ENCODE measurements around the gene FAF1. TPM values are rescaled to one million over a fixed set of nuclear protein-coding genes. Genes with fewer than 3 reads are reported as not detected.

The FAF1 gene
- polyA plus RNA-seq (2012; rRNA removed), result 8.7 and 9.7 TPM in 2 replicates
- 16.1 and 20.5 TPM in 2 replicates for polyA plus RNA-seq (2012; cell fraction: cytosol; rRNA removed)
- 5.2 and 8.0 TPM in 2 replicates for polyA plus RNA-seq (2012; cell fraction: nucleus; rRNA removed)

DNA sequence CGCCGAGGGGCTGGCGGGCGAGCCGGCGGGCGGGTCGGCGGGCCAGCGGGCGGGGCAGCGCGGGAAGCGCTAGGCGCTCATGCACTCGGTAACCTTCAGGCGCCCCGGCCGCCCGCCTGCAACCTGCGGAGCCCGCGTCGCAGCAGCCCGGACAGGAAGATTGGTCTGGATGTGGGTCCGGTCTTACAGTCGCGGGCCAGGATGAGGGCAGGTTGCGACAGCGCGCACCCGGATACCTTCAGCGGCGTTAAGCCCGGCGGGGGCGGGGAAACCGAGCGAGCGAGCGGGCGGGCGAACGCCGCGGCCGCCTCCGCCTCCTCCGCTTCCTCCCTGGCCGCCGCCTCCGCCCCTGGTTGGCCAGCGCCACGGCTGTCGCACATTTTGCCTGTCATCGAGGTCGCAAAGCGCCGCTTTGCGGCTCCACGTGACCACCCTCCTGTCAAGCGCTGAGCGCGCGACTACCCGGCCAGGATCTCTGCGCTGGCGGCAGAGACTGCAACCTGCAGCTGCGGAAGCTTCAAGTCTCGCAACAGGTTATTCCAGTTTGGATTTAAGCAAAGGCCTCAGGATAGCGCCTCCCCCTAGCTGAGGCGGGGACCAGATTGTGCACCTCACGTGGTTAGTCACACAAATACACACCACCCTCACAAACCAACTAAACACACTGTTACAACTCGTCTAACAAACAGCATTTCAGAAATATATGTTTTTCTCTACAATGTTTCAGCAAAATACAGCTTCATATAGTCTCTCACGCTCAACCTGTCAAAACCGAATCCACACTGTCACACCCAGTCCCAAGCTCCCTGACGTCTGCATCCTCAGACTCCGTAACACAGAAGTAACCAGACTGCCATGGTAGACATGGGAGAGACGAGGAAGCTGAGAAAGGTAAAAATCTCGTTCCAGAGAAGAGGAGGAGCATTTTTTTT, at the start of gene FAF1:
Gene FAF1, minus strand, starts transcription at position 355 of the 932 bp plus-strand sequence. CDS start 456 bp downstream, outside the sequence.
- Histone ChIP-seq H3K9me2 (no peaks in the 10 kb centered on the region), H3K27ac (ENCODE audit: low read depth in 2 of 2, low read length in 1 of 2) (peak within 1 kb of the TSS; percentile 65 to 88), H4K20me1 (ENCODE audit: insufficient read depth) (no peaks in the 10 kb centered on the region), H3K4me3 (ENCODE audit: low read depth in 2 of 2, low read length in 1 of 2) (peak within 1 kb of the TSS; percentile 56 to 89), H3K79me2 (ENCODE audit: insufficient read depth) (peaks cover 44% of the 10 kb centered on the region), H3F3A (replicated peaks; ENCODE audit: insufficient read depth) (peaks cover 5% of the 10 kb centered on the region), H3K4me1 (ENCODE audit: control insufficient read depth in 1 of 2, insufficient read depth in 2 of 2, low read depth in 1 of 2, low read length in 1 of 2) (peaks cover 0 to 2% of the 10 kb centered on the region in 2 experiments; a peak in 2 of 4 replicates), H3K9ac (peak within 1 kb of the TSS; percentile 69), H3K4me2 (peak within 1 kb of the TSS; percentile 98), H3K27me3 (ENCODE audit: insufficient read depth) (no peaks in the 10 kb centered on the region), H2AFZ (ENCODE audit: low read depth) (peak within 1 kb of the TSS; percentile 94), H3K9me3 (no peaks in the 10 kb centered on the region), H3K36me3 (replicated peaks in 1 of 2; ENCODE audit: control insufficient read depth in 1 of 2, insufficient read depth in 2 of 2, low read length in 1 of 2) (no peaks in the 10 kb centered on the region)
- 3% methylated on average over 16 of the region's 80 CpGs for WGBS (ENCODE audit: low lambda C conversion rate)
- ChIA-PET CTCF (interaction anchor here (0.9 to 3.3 kb wide), 7 partner anchors 9 to 336 kb away, joined by 3 to 13 read pairs (median 4); partner anchors contain the start of gene CDKN2C), POLR2A (interaction anchor here (0.6 to 1.1 kb wide), 2 partner anchors 9 to 241 kb away, joined by 3 to 4 read pairs; no protein-coding TSS in a partner anchor)
- DNase-seq, result peak; percentile 97
- TF ChIP-seq, protein P1, sequence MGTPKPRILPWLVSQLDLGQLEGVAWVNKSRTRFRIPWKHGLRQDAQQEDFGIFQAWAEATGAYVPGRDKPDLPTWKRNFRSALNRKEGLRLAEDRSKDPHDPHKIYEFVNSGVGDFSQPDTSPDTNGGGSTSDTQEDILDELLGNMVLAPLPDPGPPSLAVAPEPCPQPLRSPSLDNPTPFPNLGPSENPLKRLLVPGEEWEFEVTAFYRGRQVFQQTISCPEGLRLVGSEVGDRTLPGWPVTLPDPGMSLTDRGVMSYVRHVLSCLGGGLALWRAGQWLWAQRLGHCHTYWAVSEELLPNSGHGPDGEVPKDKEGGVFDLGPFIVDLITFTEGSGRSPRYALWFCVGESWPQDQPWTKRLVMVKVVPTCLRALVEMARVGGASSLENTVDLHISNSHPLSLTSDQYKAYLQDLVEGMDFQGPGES (IDR thresholded peaks at IDR 0.05; ENCODE audit: low read depth, low read length), result no peak
- TF ChIP-seq, protein P2, sequence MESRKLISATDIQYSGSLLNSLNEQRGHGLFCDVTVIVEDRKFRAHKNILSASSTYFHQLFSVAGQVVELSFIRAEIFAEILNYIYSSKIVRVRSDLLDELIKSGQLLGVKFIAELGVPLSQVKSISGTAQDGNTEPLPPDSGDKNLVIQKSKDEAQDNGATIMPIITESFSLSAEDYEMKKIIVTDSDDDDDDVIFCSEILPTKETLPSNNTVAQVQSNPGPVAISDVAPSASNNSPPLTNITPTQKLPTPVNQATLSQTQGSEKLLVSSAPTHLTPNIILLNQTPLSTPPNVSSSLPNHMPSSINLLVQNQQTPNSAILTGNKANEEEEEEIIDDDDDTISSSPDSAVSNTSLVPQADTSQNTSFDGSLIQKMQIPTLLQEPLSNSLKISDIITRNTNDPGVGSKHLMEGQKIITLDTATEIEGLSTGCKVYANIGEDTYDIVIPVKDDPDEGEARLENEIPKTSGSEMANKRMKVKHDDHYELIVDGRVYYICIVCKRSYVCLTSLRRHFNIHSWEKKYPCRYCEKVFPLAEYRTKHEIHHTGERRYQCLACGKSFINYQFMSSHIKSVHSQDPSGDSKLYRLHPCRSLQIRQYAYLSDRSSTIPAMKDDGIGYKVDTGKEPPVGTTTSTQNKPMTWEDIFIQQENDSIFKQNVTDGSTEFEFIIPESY (IDR thresholded peaks at IDR 0.05; ENCODE audit: borderline replicate concordance, low read depth), result peak; percentile 46; the same call in 1 of the 2 replicates
- TF ChIP-seq, protein P3, sequence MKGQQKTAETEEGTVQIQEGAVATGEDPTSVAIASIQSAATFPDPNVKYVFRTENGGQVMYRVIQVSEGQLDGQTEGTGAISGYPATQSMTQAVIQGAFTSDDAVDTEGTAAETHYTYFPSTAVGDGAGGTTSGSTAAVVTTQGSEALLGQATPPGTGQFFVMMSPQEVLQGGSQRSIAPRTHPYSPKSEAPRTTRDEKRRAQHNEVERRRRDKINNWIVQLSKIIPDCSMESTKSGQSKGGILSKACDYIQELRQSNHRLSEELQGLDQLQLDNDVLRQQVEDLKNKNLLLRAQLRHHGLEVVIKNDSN (IDR thresholded peaks at IDR 0.05; ENCODE audit: borderline replicate concordance, low read depth), result peak; percentile 99
- peak; percentile 77 for TF ChIP-seq CHD2 (IDR thresholded peaks at IDR 0.05; ENCODE audit: low read length, partially characterized antibody)
- no peak for TF ChIP-seq MEF2A (IDR thresholded peaks at IDR 0.05; ENCODE audit: borderline replicate concordance, low read depth)
- no peak for TF ChIP-seq RFX5 (IDR thresholded peaks at IDR 0.05; ENCODE audit: low read length)
- no peak for TF ChIP-seq RAD21 (IDR thresholded peaks at IDR 0.05; ENCODE audit: low read length)
- TF ChIP-seq TCF12 (IDR thresholded peaks at IDR 0.05), result peak; percentile 25; the same call in 1 of the 2 replicates
- no peak for TF ChIP-seq YY1 (IDR thresholded peaks at IDR 0.05; ENCODE audit: low read depth)
- TF ChIP-seq, protein P4, sequence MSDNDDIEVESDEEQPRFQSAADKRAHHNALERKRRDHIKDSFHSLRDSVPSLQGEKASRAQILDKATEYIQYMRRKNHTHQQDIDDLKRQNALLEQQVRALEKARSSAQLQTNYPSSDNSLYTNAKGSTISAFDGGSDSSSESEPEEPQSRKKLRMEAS (IDR thresholded peaks at IDR 0.05; ENCODE audit: low read depth), result peak; percentile 98
- no peak for TF ChIP-seq EZH2phosphoT487 (IDR thresholded peaks at IDR 0.05; ENCODE audit: borderline replicate concordance, low read depth)
- TF ChIP-seq MXI1 (IDR thresholded peaks at IDR 0.05; ENCODE audit: low read depth, low read length), result peak; percentile 100
- TF ChIP-seq, protein P5, sequence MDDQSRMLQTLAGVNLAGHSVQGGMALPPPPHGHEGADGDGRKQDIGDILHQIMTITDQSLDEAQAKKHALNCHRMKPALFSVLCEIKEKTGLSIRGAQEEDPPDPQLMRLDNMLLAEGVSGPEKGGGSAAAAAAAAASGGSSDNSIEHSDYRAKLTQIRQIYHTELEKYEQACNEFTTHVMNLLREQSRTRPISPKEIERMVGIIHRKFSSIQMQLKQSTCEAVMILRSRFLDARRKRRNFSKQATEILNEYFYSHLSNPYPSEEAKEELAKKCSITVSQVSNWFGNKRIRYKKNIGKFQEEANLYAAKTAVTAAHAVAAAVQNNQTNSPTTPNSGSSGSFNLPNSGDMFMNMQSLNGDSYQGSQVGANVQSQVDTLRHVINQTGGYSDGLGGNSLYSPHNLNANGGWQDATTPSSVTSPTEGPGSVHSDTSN (IDR thresholded peaks at IDR 0.05), result peak; percentile 41; the same call in 1 of the 2 replicates
- TF ChIP-seq EP300 (IDR thresholded peaks at IDR 0.05; ENCODE audit: borderline replicate concordance in 1 of 2, low read depth in 1 of 2, low read length in 1 of 2), result no peak
- TF ChIP-seq FOXM1 (IDR thresholded peaks at IDR 0.05; ENCODE audit: low read depth), result no peak
- TF ChIP-seq ELF1 (IDR thresholded peaks at IDR 0.05), result peak; percentile 79
- no peak for TF ChIP-seq FOSL2 (IDR thresholded peaks at IDR 0.05; ENCODE audit: borderline replicate concordance, low read depth)
- TF ChIP-seq, protein P6, sequence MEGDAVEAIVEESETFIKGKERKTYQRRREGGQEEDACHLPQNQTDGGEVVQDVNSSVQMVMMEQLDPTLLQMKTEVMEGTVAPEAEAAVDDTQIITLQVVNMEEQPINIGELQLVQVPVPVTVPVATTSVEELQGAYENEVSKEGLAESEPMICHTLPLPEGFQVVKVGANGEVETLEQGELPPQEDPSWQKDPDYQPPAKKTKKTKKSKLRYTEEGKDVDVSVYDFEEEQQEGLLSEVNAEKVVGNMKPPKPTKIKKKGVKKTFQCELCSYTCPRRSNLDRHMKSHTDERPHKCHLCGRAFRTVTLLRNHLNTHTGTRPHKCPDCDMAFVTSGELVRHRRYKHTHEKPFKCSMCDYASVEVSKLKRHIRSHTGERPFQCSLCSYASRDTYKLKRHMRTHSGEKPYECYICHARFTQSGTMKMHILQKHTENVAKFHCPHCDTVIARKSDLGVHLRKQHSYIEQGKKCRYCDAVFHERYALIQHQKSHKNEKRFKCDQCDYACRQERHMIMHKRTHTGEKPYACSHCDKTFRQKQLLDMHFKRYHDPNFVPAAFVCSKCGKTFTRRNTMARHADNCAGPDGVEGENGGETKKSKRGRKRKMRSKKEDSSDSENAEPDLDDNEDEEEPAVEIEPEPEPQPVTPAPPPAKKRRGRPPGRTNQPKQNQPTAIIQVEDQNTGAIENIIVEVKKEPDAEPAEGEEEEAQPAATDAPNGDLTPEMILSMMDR (IDR thresholded peaks at IDR 0.05), result peak; percentile 32
- peak; percentile 15; the same call in 1 of the 2 replicates for TF ChIP-seq RCOR1 (IDR thresholded peaks at IDR 0.05; ENCODE audit: low read length)
- TF ChIP-seq NRF1 (IDR thresholded peaks at IDR 0.05; ENCODE audit: low read depth, low read length), result no peak
- no peak for TF ChIP-seq RXRA (IDR thresholded peaks at IDR 0.05; ENCODE audit: borderline replicate concordance, low read depth)
